Right lobe of liver (tissue), 6 donors: ENCODE measurements around the gene CYB5B. TPM values are rescaled to one million over a fixed set of nuclear protein-coding genes. Genes with fewer than 3 reads are reported as not detected.

Experiments
- ATAC-seq, 4 donors: fragments of 200-7000 bp; cut with Tn5 transposase; one replicate each; pipeline ENCODE4 v1.9.1; 2020; ENCODE audit warnings: mild to moderate bottlenecking in 4 of 4, moderate library complexity in 4 of 4
- DNase-seq, 3 donors: peaks; one replicate each; pipeline ENCODE4 v3.0.0-alpha.2; 2020
- H3K27ac ChIP-seq, 3 donors: fragments of 200-600 bp; one replicate each; pipeline ENCODE4 v1.8.0; 2022
- H3K27me3 ChIP-seq, 2 donors: fragments of 200-600 bp; one replicate each; pipeline ENCODE4 v1.8.0; 2022
- H3K36me3 ChIP-seq, 4 donors: fragments of 200-600 bp; sonication (generic) in 1 of 4; one replicate each; pipeline versions ENCODE4 v1.5.1 to v1.8.0; 2017 to 2022; ENCODE audit warnings: control low read depth in 1 of 4
- H3K4me1 ChIP-seq, 4 donors: fragments of 200-600 bp; sonication (generic) in 1 of 4; one replicate each; pipeline versions ENCODE4 v1.5.1 to v1.8.0; 2017 to 2022; ENCODE audit warnings: control low read depth in 1 of 4
- H3K4me3 ChIP-seq, 3 donors: fragments of 200-600 bp; one replicate each; pipeline ENCODE4 v1.8.0; 2022
- H3K9me3 ChIP-seq, 4 donors: fragments of 200-600 bp; sonication (generic) in 1 of 4; one replicate each; pipeline versions ENCODE4 v1.5.1 to v1.8.0; 2017 to 2022; ENCODE audit warnings: control low read depth in 1 of 4
- CTCF ChIP-seq, 4 donors: fragments of 200-600 bp in 3 of 4; fragments of 450-650 bp in 1 of 4; IDR thresholded peaks; one replicate each; pipeline versions ENCODE4 v1.5.1 to v1.8.0; 2016 to 2022; ENCODE audit warnings: antibody characterized with exemption in 4 of 4, mild to moderate bottlenecking in 2 of 4
- POLR2A ChIP-seq: fragments of 450-650 bp; IDR thresholded peaks from one replicate; pipeline ENCODE4 v1.6.1; 2017; ENCODE audit warnings: antibody characterized with exemption, mild to moderate bottlenecking
- WGBS: methylation state at CpG from one replicate; pipeline ENCODE4 v1.1.6; 2018; ENCODE audit warnings: low coverage, low lambda C conversion rate; ENCODE audit not compliant: insufficient coverage; ENCODE audit errors: missing lambda C conversion rate; 5-methylcytosine and 5-hydroxymethylcytosine counted together
- intact Hi-C, 2 donors: fragments of 100-400 bp; cut with DNase I; formaldehyde crosslinking; loops; one replicate each; pipeline versions ENCODE4 v1.11.2 to v1.14.1; 2022
- total RNA-seq, 6 experiments: library from RNA; depleted of rRNA in 2 of 6; stranded (reverse); fragments of >200 nt in 2 of 6; fragmentation: NEBNext Ultra II Directional in 3 of 6; extraction: Animal tissue kit (Norgen Biotek cat#: 25700) in 3 of 6; gene quantifications; one replicate each; pipeline versions ENCODE4 v1.1.0 to v1.2.4, GENCODE V29; 2016 to 2023
- donor health status: DM: no; HTN: yes; CAD: no.
- donor health status: DM: no; HTN: no; CAD: no.
- donor health status: DM: no; HTN: no; CAD: no.
- donor health status: DM: no; HTN: yes; CAD: no.
- donor health status: DM: no; HTN: yes; CAD: no.

CYB5B gene
- total RNA-seq, 6 experiments from 2014 or later: 19.1 to 42.1 (median 30.5) TPM

- Histone ChIP-seq H3K27me3 (no peaks in the 10 kb centered on the region), H3K4me3 (no peak overlapping the region), H3K9me3 (no peaks in the 10 kb centered on the region), H3K27ac (no peak overlapping the region), H3K4me1 (no peaks in the 10 kb centered on the region), H3K36me3 (no peaks in the 10 kb centered on the region)
- TF ChIP-seq CTCF (IDR thresholded peaks at IDR 0.05) (no peak), POLR2A (no peak)
- intact Hi-C loops: no loop called here
- DNase-seq (no peak), ATAC-seq (no peak)
These were observed 50.0 kb downstream of the CYB5B start for GRCh38 chr16:69474408-69474807.

GRCh38 chr16:69476920-69477443 is 52.6 kb downstream of the CYB5B start:
- no peak for DNase-seq
- Histone ChIP-seq H3K4me1 (no peaks in the 10 kb centered on the region), H3K4me3 (no peak overlapping the region), H3K36me3 (no peaks in the 10 kb centered on the region), H3K27ac (no peak overlapping the region), H3K9me3 (no peaks in the 10 kb centered on the region), H3K27me3 (no peaks in the 10 kb centered on the region)
- TF ChIP-seq CTCF (IDR thresholded peaks at IDR 0.05): no peak
- no peak for TF ChIP-seq POLR2A
- no peak for ATAC-seq
- intact Hi-C loops: no loop called here
- 50% methylated on average over 1 of the region's 1 CpG for WGBS

GRCh38 chr16:69477546-69477945 is 53.1 kb downstream of the CYB5B start:
- no peaks in the 10 kb centered on the region for H3K4me1 ChIP-seq
- 51% methylated on average over 6 of the region's 6 CpGs for whole genome bisulfite sequencing
- ATAC-seq: no peak
- intact Hi-C loops: no loop called here
- no peaks in the 10 kb centered on the region for H3K36me3 ChIP-seq
- no peak overlapping the region for H3K4me3 ChIP-seq
- no peak for DNase-seq
- H3K27ac ChIP-seq: no peak overlapping the region
- TF ChIP-seq CTCF (IDR thresholded peaks at IDR 0.05) (no peak), POLR2A (no peak)
- no peaks in the 10 kb centered on the region for H3K9me3 ChIP-seq
- H3K27me3 ChIP-seq: no peaks in the 10 kb centered on the region

GRCh38 chr16:69478685-69479084 is 54.3 kb downstream of the CYB5B start:
- DNase-seq: no peak
- intact Hi-C loops: no loop called here
- no peak for ATAC-seq
- no peak overlapping the region for H3K27ac ChIP-seq
- no peak overlapping the region for H3K4me3 ChIP-seq
- no peaks in the 10 kb centered on the region for H3K4me1 ChIP-seq
- 89% methylated on average over 6 of the region's 6 CpGs for WGBS
- TF ChIP-seq CTCF (IDR thresholded peaks at IDR 0.05) (no peak), POLR2A (no peak)
- no peaks in the 10 kb centered on the region for H3K27me3 ChIP-seq
- H3K9me3 ChIP-seq: no peaks in the 10 kb centered on the region
- no peaks in the 10 kb centered on the region for H3K36me3 ChIP-seq

- no peak for DNase-seq
- intact Hi-C loops: no loop called here
- no peaks in the 10 kb centered on the region for H3K27me3 ChIP-seq
- no peaks in the 10 kb centered on the region for H3K36me3 ChIP-seq
- no peak overlapping the region for H3K27ac ChIP-seq
- no peaks in the 10 kb centered on the region for H3K9me3 ChIP-seq
- no peak for TF ChIP-seq POLR2A
- no peak for TF ChIP-seq CTCF (IDR thresholded peaks at IDR 0.05)
- no peak overlapping the region for H3K4me3 ChIP-seq
- no peaks in the 10 kb centered on the region for H3K4me1 ChIP-seq
- no peak for ATAC-seq
- WGBS: 86% methylated on average over 3 of the region's 3 CpGs
These were observed 55.4 kb downstream of the CYB5B start for GRCh38 chr16:69479775-69480174.
